NT2/D1 (cell line): ENCODE results near the gene L3MBTL3.

Experiments used
- DNase-seq: peaks from one replicate; pipeline ENCODE4 v3.0.0-alpha.2; 2011; ENCODE audit warnings: low read depth, low spot score
- H3K27me3 ChIP-seq: 2 replicates; pipeline ENCODE4 v1.6.0; 2011; ENCODE audit warnings: mild to moderate bottlenecking; ENCODE audit not compliant: insufficient read length, insufficient read depth
- H3K36me3 ChIP-seq: 2 replicates; pipeline ENCODE4 v1.6.1; 2011; ENCODE audit warnings: mild to moderate bottlenecking, low read length, mixed read lengths; ENCODE audit not compliant: insufficient read depth, insufficient read length
- H3K4me1 ChIP-seq: 2 replicates; pipeline ENCODE4 v1.5.1; 2011; ENCODE audit not compliant: insufficient read depth, insufficient read length
- H3K4me3 ChIP-seq: 2 replicates; pipeline ENCODE4 v1.5.1; 2011; ENCODE audit warnings: low read depth; ENCODE audit not compliant: insufficient read length
- H3K9ac ChIP-seq: 2 replicates; pipeline ENCODE4 v1.6.0; 2011; ENCODE audit warnings: low read depth; ENCODE audit not compliant: insufficient read length
- H3K9me3 ChIP-seq: 2 replicates; pipeline ENCODE4 v1.5.1; 2011; ENCODE audit warnings: mild to moderate bottlenecking, low read length; ENCODE audit not compliant: insufficient read depth
- SUZ12 ChIP-seq: IDR thresholded peaks from 2 replicates; pipeline ENCODE4 v1.6.1; 2011; ENCODE audit not compliant: insufficient read length, insufficient read depth; ENCODE audit errors: extremely low read depth
- YY1 ChIP-seq: IDR thresholded peaks from 2 replicates; pipeline ENCODE4 v1.6.1; 2011; ENCODE audit not compliant: insufficient read length, insufficient read depth
- ZNF274 ChIP-seq: IDR thresholded peaks from 2 replicates; pipeline ENCODE4 v1.6.1; 2011; ENCODE audit warnings: mild to moderate bottlenecking, low read depth, low read length

Gene L3MBTL3

GRCh38 chr6:130176378-130176777 is 158.0 kb downstream of the L3MBTL3 start:
- H3K4me3 ChIP-seq, result no peak overlapping the region
- no peaks in the 10 kb centered on the region for H3K27me3 ChIP-seq
- no peak overlapping the region for H3K9ac ChIP-seq
- no peaks in the 10 kb centered on the region for H3K4me1 ChIP-seq
- TF ChIP-seq ZNF274 (no peak), YY1 (no peak), SUZ12 (no peak)
- H3K36me3 ChIP-seq, result no peaks in the 10 kb centered on the region
- no peaks in the 10 kb centered on the region for H3K9me3 ChIP-seq
- no peak for DNase-seq

GRCh38 chr6:130178692-130179091 is 160.3 kb downstream of the L3MBTL3 start:
- no peak overlapping the region for H3K4me3 ChIP-seq
- no peak overlapping the region for H3K9ac ChIP-seq
- TF ChIP-seq YY1 (no peak), SUZ12 (no peak), ZNF274 (no peak)
- no peaks in the 10 kb centered on the region for H3K9me3 ChIP-seq
- no peaks in the 10 kb centered on the region for H3K36me3 ChIP-seq
- no peak for DNase-seq
- no peaks in the 10 kb centered on the region for H3K4me1 ChIP-seq
- no peaks in the 10 kb centered on the region for H3K27me3 ChIP-seq

- Histone ChIP-seq H3K4me3 (no peak overlapping the region), H3K4me1 (no peaks in the 10 kb centered on the region), H3K9ac (no peak overlapping the region), H3K36me3 (no peaks in the 10 kb centered on the region), H3K27me3 (no peaks in the 10 kb centered on the region), H3K9me3 (no peaks in the 10 kb centered on the region)
- no peak for DNase-seq
- TF ChIP-seq YY1, result no peak
- no peak for TF ChIP-seq SUZ12
- no peak for TF ChIP-seq ZNF274
Observed at GRCh38 chr6:130182466-130182865, 164.1 kb downstream of the L3MBTL3 start.

- no peaks in the 10 kb centered on the region for H3K4me1 ChIP-seq
- H3K4me3 ChIP-seq, result no peak overlapping the region
- no peak for DNase-seq
- no peaks in the 10 kb centered on the region for H3K36me3 ChIP-seq
- H3K9ac ChIP-seq, result no peak overlapping the region
- TF ChIP-seq YY1 (no peak), ZNF274 (no peak), SUZ12 (no peak)
- no peaks in the 10 kb centered on the region for H3K9me3 ChIP-seq
- H3K27me3 ChIP-seq, result no peaks in the 10 kb centered on the region
Observed at GRCh38 chr6:130183271-130184222, 165.2 kb downstream of the L3MBTL3 start.

- no peaks in the 10 kb centered on the region for H3K4me1 ChIP-seq
- H3K27me3 ChIP-seq, result no peaks in the 10 kb centered on the region
- H3K9ac ChIP-seq, result no peak overlapping the region
- peaks cover 8% of the 10 kb centered on the region for H3K9me3 ChIP-seq
- TF ChIP-seq SUZ12 (no peak), ZNF274 (no peak), YY1 (no peak)
- no peak overlapping the region for H3K4me3 ChIP-seq
- no peak for DNase-seq
- no peaks in the 10 kb centered on the region for H3K36me3 ChIP-seq
Observed at GRCh38 chr6:130185658-130186057, 167.3 kb downstream of the L3MBTL3 start.

GRCh38 chr6:130187335-130188206 is 169.2 kb downstream of the L3MBTL3 start:
- Histone ChIP-seq H3K9me3 (peaks cover 14% of the 10 kb centered on the region), H3K36me3 (no peaks in the 10 kb centered on the region), H3K4me3 (no peak overlapping the region), H3K9ac (no peak overlapping the region), H3K27me3 (no peaks in the 10 kb centered on the region), H3K4me1 (no peaks in the 10 kb centered on the region)
- TF ChIP-seq ZNF274 (no peak), YY1 (no peak), SUZ12 (no peak)
- DNase-seq, result no peak
